ENCODE results near the gene OR7C1.
"Not testable (repeated sequence)": the region's sequence is repeated elsewhere in the genome, so short reads cannot be mapped to it uniquely, and the experiment has no call there.

The OR7C1 gene

GRCh38 chr19:14767466-14767971 lies 67.5 kb downstream of the OR7C1 start:
- no peak for TF ChIP-seq CTCF (IDR thresholded peaks at IDR 0.05; ENCODE audit: control insufficient read depth, extremely low read depth, insufficient read depth)

DNA sequence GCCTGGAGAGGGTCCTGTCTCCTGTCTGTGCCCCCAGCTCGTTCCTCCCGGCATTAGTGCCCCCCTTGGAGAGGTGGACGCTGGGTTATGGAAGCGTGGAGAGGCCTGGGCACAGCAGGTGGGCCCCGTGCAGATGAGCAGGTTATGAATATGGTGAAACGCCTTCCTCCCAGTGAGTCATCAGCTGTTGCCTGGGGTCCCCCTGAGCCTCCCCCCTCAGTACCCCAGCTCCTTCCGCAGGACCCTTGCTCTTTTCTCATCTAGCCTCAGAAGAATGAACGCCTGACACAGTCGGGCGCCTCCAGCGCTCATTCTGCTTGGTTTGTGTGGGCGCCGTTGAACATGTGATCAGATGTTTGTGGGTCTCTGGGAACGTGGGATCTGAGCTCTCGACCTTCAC lies 69.1 kb downstream of the OR7C1 start:
- not testable (repeated sequence) for DNase-seq (ENCODE audit: low read depth); H3K4me3 ChIP-seq (ENCODE audit: low read depth, low read length)

More at GRCh38 chr19:14767466-14767971, 67.5 kb downstream of the OR7C1 start:
- H3K4me3 ChIP-seq (ENCODE audit: low read depth, low read length): no peak overlapping the region
- DNase-seq (ENCODE audit: low read depth): no peak

- H3K4me3 ChIP-seq (ENCODE audit: low read depth, low read length); DNase-seq (ENCODE audit: low read depth): not testable (repeated sequence)
Measured at GRCh38 chr19:14765403-14765802, 69.6 kb downstream of the OR7C1 start.

- no peak overlapping the region for H3K4me3 ChIP-seq (ENCODE audit: low read depth, low read length)
- no peak for TF ChIP-seq CTCF (IDR thresholded peaks at IDR 0.05; ENCODE audit: control insufficient read depth, extremely low read depth, insufficient read depth)
- no peak for DNase-seq (ENCODE audit: low read depth)
Measured at GRCh38 chr19:14764401-14764800, 70.6 kb downstream of the OR7C1 start.

DNA sequence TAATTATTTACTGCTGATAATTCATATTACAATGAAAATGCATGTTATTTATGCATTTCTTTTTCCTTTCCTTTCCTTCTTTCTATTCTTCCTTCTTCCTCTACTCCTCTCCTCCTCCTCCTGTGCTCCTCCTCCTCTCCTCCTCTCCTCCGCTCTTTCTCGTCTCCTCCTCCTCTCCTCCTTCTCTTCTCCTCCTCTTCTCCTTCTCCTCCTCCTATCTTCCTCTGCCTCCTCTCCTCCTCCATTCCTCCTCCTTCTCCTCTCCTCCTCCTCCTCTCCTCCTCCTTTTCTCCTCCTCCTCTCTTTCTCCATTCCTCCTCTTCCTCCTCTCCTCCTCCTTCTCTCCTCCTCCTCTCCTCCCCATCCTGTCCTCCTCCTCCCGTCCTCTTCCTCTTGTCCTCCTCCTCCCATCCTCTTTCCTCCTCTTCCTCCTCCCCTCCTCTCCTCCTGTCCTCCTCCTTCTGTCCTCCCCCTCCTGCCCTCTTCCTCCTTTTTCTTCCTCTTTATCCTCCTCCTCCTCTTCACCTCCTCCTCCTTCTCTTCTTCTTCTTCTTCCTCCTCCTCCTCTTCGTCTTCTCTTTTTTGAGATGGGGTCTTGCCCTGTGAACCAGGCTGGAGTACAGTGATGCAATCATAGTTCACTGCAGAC lies 71.4 kb downstream of the OR7C1 start:
- DNase-seq (ENCODE audit: low read depth): no peak
- TF ChIP-seq CTCF (IDR thresholded peaks at IDR 0.05; ENCODE audit: control insufficient read depth, extremely low read depth, insufficient read depth): no peak
- H3K4me3 ChIP-seq (ENCODE audit: low read depth, low read length): no peak overlapping the region

- DNase-seq (ENCODE audit: low read depth): no peak
- TF ChIP-seq CTCF (IDR thresholded peaks at IDR 0.05; ENCODE audit: control insufficient read depth, extremely low read depth, insufficient read depth): no peak
- H3K4me3 ChIP-seq (ENCODE audit: low read depth, low read length): no peak overlapping the region
Measured at GRCh38 chr19:14762111-14762510, 72.9 kb downstream of the OR7C1 start.

DNA sequence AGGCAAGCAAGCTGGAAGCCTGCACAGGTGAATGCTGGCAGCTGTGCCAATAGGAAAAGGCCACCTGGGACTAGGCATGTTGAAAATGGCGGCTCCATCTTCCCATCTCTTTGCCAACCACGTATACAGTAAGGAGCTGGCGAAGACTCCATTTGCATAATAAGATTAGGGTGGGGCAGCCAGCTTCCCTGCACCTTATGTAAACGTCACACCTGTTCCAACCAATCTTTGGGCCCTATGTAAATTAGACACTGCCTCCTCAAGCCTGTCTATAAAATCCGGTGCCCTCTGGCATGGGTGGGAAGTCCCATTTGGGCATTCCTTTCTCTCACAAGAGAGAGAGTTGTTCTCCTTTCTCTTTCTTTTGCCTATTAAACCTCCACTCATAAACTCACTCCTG lies 73.4 kb downstream of the OR7C1 start:
- DNase-seq (ENCODE audit: low read depth): no peak
- H3K4me3 ChIP-seq (ENCODE audit: low read depth, low read length): no peak overlapping the region
- no peak for TF ChIP-seq CTCF (IDR thresholded peaks at IDR 0.05; ENCODE audit: control insufficient read depth, extremely low read depth, insufficient read depth)

GRCh38 chr19:14758816-14759215 lies 76.2 kb downstream of the OR7C1 start:
- peak overlapping the region; percentile 40 for H3K4me3 ChIP-seq (ENCODE audit: low read depth, low read length)
- DNase-seq (ENCODE audit: low read depth): peak; percentile 36
- TF ChIP-seq CTCF (IDR thresholded peaks at IDR 0.05; ENCODE audit: control insufficient read depth, extremely low read depth, insufficient read depth): no peak
